Esophagus muscularis mucosa (tissue), 4 donors: ENCODE results near the gene SMPD1. TPM values are rescaled to one million over a fixed set of nuclear protein-coding genes. Genes with fewer than 3 reads are reported as not detected.
A peak's percentile ranks its signal among the peaks of the same experiment; 100 is the strongest.

Experiments
- DNase-seq: peaks from one replicate; pipeline ENCODE4 v3.0.0-alpha.2; 2017; ENCODE audit errors: extremely low spot score
- H3K27ac ChIP-seq, 4 donors: fragments of 200-600 bp; sonication (generic); replicated peaks in 1 of 4; 1 replicate in 3 of 4; 2 replicates in 1 of 4; pipeline ENCODE4 v1.5.1; 2016 to 2019; ENCODE audit warnings: mild to moderate bottlenecking in 1 of 4
- H3K27me3 ChIP-seq, 4 donors: fragments of 200-600 bp; sonication (generic); one replicate each; pipeline versions ENCODE4 v1.5.1 to v1.6.0; 2016 to 2019
- H3K36me3 ChIP-seq, 4 donors: fragments of 200-600 bp; sonication (generic); one replicate each; pipeline ENCODE4 v1.5.1; 2016 to 2019
- H3K4me1 ChIP-seq, 4 donors: fragments of 200-600 bp; sonication (generic); one replicate each; pipeline ENCODE4 v1.5.1; 2016 to 2019
- H3K4me3 ChIP-seq, 4 donors: fragments of 200-600 bp; sonication (generic); 1 replicate in 2 of 4; 2 replicates in 2 of 4; pipeline ENCODE4 v1.5.1; 2016 to 2019; ENCODE audit warnings: mild to moderate bottlenecking in 4 of 4, moderate library complexity in 1 of 4
- H3K9me3 ChIP-seq, 4 donors: fragments of 200-600 bp; sonication (generic); 1 replicate in 3 of 4; 2 replicates in 1 of 4; pipeline ENCODE4 v1.5.1; 2016 to 2019
- CTCF ChIP-seq, 3 experiments: fragments of 200-600 bp in 2 of 3; fragments of 450-650 bp in 1 of 3; sonication (generic) in 2 of 3; IDR thresholded peaks; one replicate each; pipeline ENCODE4 v1.5.1; 2017 to 2019; ENCODE audit warnings: antibody characterized with exemption in 3 of 3, mild to moderate bottlenecking in 2 of 3, moderate library complexity in 1 of 3
- EP300 ChIP-seq: sonication (generic); formaldehyde crosslinking; IDR thresholded peaks from one replicate; pipeline ENCODE4 v1.6.1; 2017; ENCODE audit warnings: antibody characterized with exemption
- POLR2A ChIP-seq: fragments of 450-650 bp; IDR thresholded peaks from one replicate; pipeline ENCODE4 v1.6.1; 2017; ENCODE audit warnings: antibody characterized with exemption, moderate library complexity, mild to moderate bottlenecking, low read depth
- POLR2AphosphoS5 ChIP-seq, 2 donors: sonication (generic); formaldehyde crosslinking; IDR thresholded peaks; one replicate each; pipeline ENCODE4 v1.6.1; 2017; ENCODE audit warnings: antibody characterized with exemption in 2 of 2
- WGBS: methylation state at CpG from one replicate; pipeline ENCODE4 v1.1.5; 2018; 5-methylcytosine and 5-hydroxymethylcytosine counted together
- intact Hi-C: fragments of 100-400 bp; cut with DNase I; formaldehyde crosslinking; loops from one replicate; pipeline ENCODE4 v1.15.1; 2023
- total RNA-seq, 4 donors: library from RNA; depleted of rRNA; stranded (reverse); fragments of >200 nt; gene quantifications; one replicate each; pipeline versions ENCODE4 v1.1.0 to v1.2.1, GENCODE V29; 2016

The SMPD1 gene
- total RNA-seq, 4 donors from 2014 or later = 28.2 to 37.9 (median 30.8) TPM

GRCh38 chr11:6411594-6412031, 21.3 kb downstream of the SMPD1 start:
- whole genome bisulfite sequencing = 89% methylated on average over 10 of the region's 10 CpGs
- peaks cover 4 to 39% (median 22%) of the 10 kb centered on the region in 4 donors for H3K4me1 ChIP-seq
- peaks cover 9 to 39% (median 27%) of the 10 kb centered on the region in 4 donors for H3K36me3 ChIP-seq
- no peak overlapping the region for H3K4me3 ChIP-seq
- DNase-seq = no peak
- no peak overlapping the region for H3K27ac ChIP-seq
- H3K27me3 ChIP-seq = no peaks in the 10 kb centered on the region
- TF ChIP-seq CTCF (IDR thresholded peaks at IDR 0.05) (no peak), POLR2AphosphoS5 (IDR thresholded peaks at IDR 0.05) (no peak), POLR2A (no peak), EP300 (no peak)
- no peaks in the 10 kb centered on the region for H3K9me3 ChIP-seq
- intact Hi-C loops = no loop called here

- 79% methylated on average over 12 of the region's 12 CpGs for WGBS
- intact Hi-C loops = no loop called here
Measured at GRCh38 chr11:6413791-6414201, 23.5 kb downstream of the SMPD1 start.

GRCh38 chr11:6414874-6415328, 24.6 kb downstream of the SMPD1 start:
- Histone ChIP-seq H3K27ac (peak overlapping the region in 2 of 4 donors; percentile 1 to 20), H3K4me3 (no peak overlapping the region), H3K9me3 (no peaks in the 10 kb centered on the region), H3K4me1 (peaks cover 18 to 56% (median 43%) of the 10 kb centered on the region in 4 donors), H3K36me3 (peaks cover 7 to 17% (median 14%) of the 10 kb centered on the region in 4 donors), H3K27me3 (no peaks in the 10 kb centered on the region)
- no peak for TF ChIP-seq POLR2AphosphoS5 (IDR thresholded peaks at IDR 0.05)
- no peak for TF ChIP-seq POLR2A
- DNase-seq = no peak
- intact Hi-C loops = no loop called here
- 80% methylated on average over 3 of the region's 3 CpGs for WGBS

More at GRCh38 chr11:6413791-6414201, 23.5 kb downstream of the SMPD1 start:
- peaks cover 9 to 27% (median 24%) of the 10 kb centered on the region in 4 donors for H3K36me3 ChIP-seq
- peak overlapping the region in 2 of 4 donors; percentile 15 to 25 for H3K27ac ChIP-seq
- no peaks in the 10 kb centered on the region for H3K27me3 ChIP-seq
- TF ChIP-seq POLR2AphosphoS5 (IDR thresholded peaks at IDR 0.05) (no peak), CTCF (IDR thresholded peaks at IDR 0.05) (no peak), EP300 (no peak), POLR2A (no peak)
- H3K4me3 ChIP-seq = no peak overlapping the region
- H3K9me3 ChIP-seq = no peaks in the 10 kb centered on the region
- H3K4me1 ChIP-seq = peaks cover 14 to 51% (median 38%) of the 10 kb centered on the region in 4 donors
- DNase-seq = no peak

- WGBS = 90% methylated on average over 6 of the region's 6 CpGs
Measured at GRCh38 chr11:6415797-6416196, 25.5 kb downstream of the SMPD1 start.

More at GRCh38 chr11:6415797-6416196, 25.5 kb downstream of the SMPD1 start:
- Histone ChIP-seq H3K27ac (no peak overlapping the region), H3K36me3 (peaks cover 3 to 8% (median 5%) of the 10 kb centered on the region in 4 donors), H3K4me3 (no peak overlapping the region), H3K9me3 (no peaks in the 10 kb centered on the region), H3K4me1 (peaks cover 21 to 63% (median 47%) of the 10 kb centered on the region in 4 donors), H3K27me3 (no peaks in the 10 kb centered on the region)
- no peak for DNase-seq
- intact Hi-C loops = no loop called here
- TF ChIP-seq CTCF (IDR thresholded peaks at IDR 0.05) (no peak), EP300 (no peak), POLR2A (no peak), POLR2AphosphoS5 (IDR thresholded peaks at IDR 0.05) (no peak)
